Natural killer cell treated with Interleukin-12 subunit alpha and Interleukin-12 subunit beta and Interleukin-15 and Interleukin-18, amount 100 ng/mL, for 72 hours (primary cell): Measurements from ENCODE around the gene NEK10. TPM values are rescaled to one million over a fixed set of nuclear protein-coding genes. Genes with fewer than 3 reads are reported as not detected.

Source experiments
- ATAC-seq, 2 donors: fragments of 150-1000 bp; cut with Tn5 transposase in 1 of 2; sonication (Bioruptor Pico), chemical (Tn5 transposase) in 1 of 2; 2 replicates each; pipeline ENCODE4 v1.10.0; 2021
- DNase-seq: peaks from one replicate; pipeline ENCODE4 v3.0.0; 2022; ENCODE audit warnings: low spot score
- H3K27ac Mint-ChIP-seq, 2 donors: 1 replicate in 1 of 2; 2 replicates in 1 of 2; pipeline ENCODE4 v1.8.0; 2022; ENCODE audit warnings: mixed read lengths in 2 of 2, mild to moderate bottlenecking in 1 of 2, moderate library complexity in 1 of 2
- H3K27me3 Mint-ChIP-seq, 2 donors: 1 replicate in 1 of 2; 2 replicates in 1 of 2; pipeline ENCODE4 v1.8.0; 2022; ENCODE audit warnings: mixed read lengths in 2 of 2
- H3K36me3 Mint-ChIP-seq: one replicate; pipeline ENCODE4 v1.8.0; 2022; ENCODE audit warnings: mixed read lengths
- H3K4me1 Mint-ChIP-seq, 2 donors: 1 replicate in 1 of 2; 2 replicates in 1 of 2; pipeline ENCODE4 v1.8.0; 2022; ENCODE audit warnings: low read depth in 2 of 2, mixed read lengths in 2 of 2, mild to moderate bottlenecking in 1 of 2
- H3K4me3 Mint-ChIP-seq: one replicate; pipeline ENCODE4 v1.8.0; 2022; ENCODE audit warnings: mixed read lengths
- H3K9me3 Mint-ChIP-seq: 2 replicates; pipeline ENCODE4 v1.8.0; 2022; ENCODE audit warnings: mixed read lengths
- total RNA-seq, 2 donors: library from RNA; stranded (reverse); gene quantifications; one replicate each; pipeline ENCODE4 v1.2.3, GENCODE V29; 2022

NEK10 gene
- total RNA-seq, 2 donors from 2014 or later, result 1.1 to 4.0 TPM

DNA sequence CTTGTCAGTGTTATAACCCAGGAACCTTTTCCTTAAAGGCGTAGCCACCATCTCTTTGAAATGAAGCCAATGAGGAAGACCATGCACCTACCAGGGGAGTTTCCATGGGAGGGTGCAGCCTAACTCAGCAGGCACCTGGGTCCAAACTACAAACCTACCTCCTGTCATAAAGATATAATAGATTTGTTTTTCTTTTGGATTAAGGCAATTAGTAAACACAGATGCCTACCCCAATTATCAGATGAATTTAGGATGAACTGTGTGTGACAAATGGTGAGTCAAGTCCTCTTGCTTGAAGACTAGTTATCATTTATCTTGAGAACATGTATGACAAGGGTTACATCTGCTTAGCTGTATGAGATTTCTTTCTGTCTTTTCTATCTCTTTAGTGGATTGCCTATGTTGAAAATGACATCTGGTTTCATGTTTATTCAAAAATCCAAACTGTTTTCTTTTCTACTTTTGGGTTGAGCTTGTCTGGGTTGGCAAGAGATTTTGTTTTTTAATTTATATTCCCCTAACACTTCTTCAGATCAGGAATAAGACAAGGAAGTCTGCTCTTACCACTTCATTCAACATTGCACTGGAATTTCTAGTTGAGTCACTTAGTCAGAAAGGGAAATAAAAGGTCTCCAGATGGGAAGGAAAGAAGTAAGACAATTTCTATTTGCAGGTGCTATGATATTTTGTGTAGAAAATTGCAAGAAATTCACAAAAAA is 149.9 kb downstream of the NEK10 start:
- Mint-ChIP-seq H3K36me3 (no peaks in the 10 kb centered on the region), H3K4me3 (no peak overlapping the region), H3K4me1 (no peaks in the 10 kb centered on the region), H3K9me3 (peaks cover 16% of the 10 kb centered on the region), H3K27ac (no peak overlapping the region), H3K27me3 (no peaks in the 10 kb centered on the region)
- ATAC-seq (no peak), DNase-seq (no peak)

- Mint-ChIP-seq H3K9me3 (peaks cover 8% of the 10 kb centered on the region), H3K36me3 (no peaks in the 10 kb centered on the region), H3K4me3 (no peak overlapping the region), H3K27me3 (no peaks in the 10 kb centered on the region), H3K27ac (no peak overlapping the region), H3K4me1 (no peaks in the 10 kb centered on the region)
- no peak for ATAC-seq
- DNase-seq, result no peak
These were observed 152.1 kb downstream of the NEK10 start for GRCh38 chr3:27216955-27217552.

GRCh38 chr3:27216295-27216855 is 152.8 kb downstream of the NEK10 start:
- peaks cover 8% of the 10 kb centered on the region for H3K9me3 Mint-ChIP-seq
- ATAC-seq, result no peak
- no peak overlapping the region for H3K27ac Mint-ChIP-seq
- no peak for DNase-seq
- H3K4me1 Mint-ChIP-seq, result no peaks in the 10 kb centered on the region
- H3K36me3 Mint-ChIP-seq, result no peaks in the 10 kb centered on the region
- no peak overlapping the region for H3K4me3 Mint-ChIP-seq
- no peaks in the 10 kb centered on the region for H3K27me3 Mint-ChIP-seq

DNA sequence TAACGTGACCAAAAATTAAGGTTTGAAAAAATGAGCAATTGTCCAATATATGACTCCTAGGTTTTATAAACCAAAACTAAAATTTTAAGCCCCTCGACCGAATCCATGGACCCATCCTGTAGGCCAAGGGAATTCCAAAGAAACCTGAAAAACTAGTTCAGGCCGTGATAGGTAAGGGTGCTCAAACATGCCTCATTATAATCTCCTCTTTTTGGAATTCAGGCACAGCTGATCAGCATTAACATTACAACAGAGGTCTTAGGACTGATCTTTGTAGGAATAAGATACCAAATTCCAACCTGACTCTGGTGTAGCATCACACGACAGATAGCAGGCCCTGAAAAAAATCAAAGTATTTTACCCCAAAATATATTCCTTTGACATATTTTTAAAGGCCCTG is 155.7 kb downstream of the NEK10 start:
- no peaks in the 10 kb centered on the region for H3K27me3 Mint-ChIP-seq
- no peak for ATAC-seq
- H3K27ac Mint-ChIP-seq, result no peak overlapping the region
- DNase-seq, result no peak
- H3K4me1 Mint-ChIP-seq, result no peaks in the 10 kb centered on the region
- H3K4me3 Mint-ChIP-seq, result no peak overlapping the region
- H3K9me3 Mint-ChIP-seq, result peaks cover 8% of the 10 kb centered on the region
- no peaks in the 10 kb centered on the region for H3K36me3 Mint-ChIP-seq

- no peak for DNase-seq
- Mint-ChIP-seq H3K9me3 (peaks cover 3% of the 10 kb centered on the region), H3K4me3 (no peak overlapping the region), H3K27me3 (no peaks in the 10 kb centered on the region), H3K27ac (no peak overlapping the region), H3K4me1 (no peaks in the 10 kb centered on the region), H3K36me3 (no peaks in the 10 kb centered on the region)
- no peak for ATAC-seq
These were observed 159.4 kb downstream of the NEK10 start for GRCh38 chr3:27209617-27210264.

GRCh38 chr3:27208961-27209616 is 160.1 kb downstream of the NEK10 start:
- no peak overlapping the region for H3K27ac Mint-ChIP-seq

GRCh38 chr3:27202959-27203358 is 166.2 kb downstream of the NEK10 start:
- Mint-ChIP-seq H3K36me3 (no peaks in the 10 kb centered on the region), H3K4me1 (no peaks in the 10 kb centered on the region), H3K9me3 (peaks cover 2% of the 10 kb centered on the region), H3K27me3 (peaks cover 0 to 4% of the 10 kb centered on the region in 2 donors), H3K27ac (no peak overlapping the region), H3K4me3 (no peak overlapping the region)
- ATAC-seq (no peak), DNase-seq (no peak)

More at GRCh38 chr3:27208961-27209616, 160.1 kb downstream of the NEK10 start:
- Mint-ChIP-seq H3K4me3 (no peak overlapping the region), H3K9me3 (peaks cover 3% of the 10 kb centered on the region), H3K36me3 (no peaks in the 10 kb centered on the region), H3K27me3 (no peaks in the 10 kb centered on the region), H3K4me1 (no peaks in the 10 kb centered on the region)
- ATAC-seq (no peak), DNase-seq (no peak)

- peaks cover 0 to 7% of the 10 kb centered on the region in 2 donors for H3K27me3 Mint-ChIP-seq
- ATAC-seq (no peak), DNase-seq (no peak)
- H3K4me1 Mint-ChIP-seq, result no peaks in the 10 kb centered on the region
- no peak overlapping the region for H3K4me3 Mint-ChIP-seq
- H3K36me3 Mint-ChIP-seq, result no peaks in the 10 kb centered on the region
- no peaks in the 10 kb centered on the region for H3K9me3 Mint-ChIP-seq
- H3K27ac Mint-ChIP-seq, result no peak overlapping the region
These were observed 167.7 kb downstream of the NEK10 start for GRCh38 chr3:27201492-27201891.

GRCh38 chr3:27200721-27201489 is 168.3 kb downstream of the NEK10 start:
- H3K27me3 Mint-ChIP-seq, result peaks cover 0 to 7% of the 10 kb centered on the region in 2 donors
- DNase-seq (no peak), ATAC-seq (no peak)
- no peaks in the 10 kb centered on the region for H3K9me3 Mint-ChIP-seq
- no peak overlapping the region for H3K4me3 Mint-ChIP-seq
- no peak overlapping the region for H3K27ac Mint-ChIP-seq
- H3K36me3 Mint-ChIP-seq, result no peaks in the 10 kb centered on the region
- no peaks in the 10 kb centered on the region for H3K4me1 Mint-ChIP-seq

DNA sequence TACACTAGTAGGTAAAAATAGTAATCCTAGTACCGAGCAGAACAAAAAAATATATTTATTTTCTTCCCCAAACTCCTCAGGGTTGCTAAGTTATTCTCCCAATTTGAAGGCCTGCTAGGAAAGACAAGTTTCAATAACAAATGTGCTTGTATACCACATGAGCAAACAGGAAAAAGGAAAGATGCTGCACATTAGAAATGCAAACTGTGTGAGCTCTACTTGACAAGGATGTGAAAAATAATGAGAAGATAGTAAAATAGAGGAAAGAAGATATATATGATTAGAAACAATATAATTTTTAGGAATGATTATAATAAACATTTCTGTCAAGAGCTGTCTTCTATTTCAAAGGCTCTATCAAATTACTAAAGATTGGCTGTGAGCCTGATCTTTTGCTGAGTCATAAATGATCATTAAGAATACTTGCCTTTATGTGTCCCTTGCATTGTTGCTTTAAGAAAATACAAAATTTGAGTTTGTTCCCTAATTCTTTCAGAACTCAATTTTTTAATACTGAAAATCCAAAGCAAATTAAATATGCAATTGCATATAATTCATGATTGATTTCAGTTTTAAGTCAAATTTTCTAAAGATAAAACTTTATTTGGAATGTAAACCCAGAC is 174.2 kb downstream of the NEK10 start:
- Mint-ChIP-seq H3K4me1 (no peaks in the 10 kb centered on the region), H3K4me3 (no peak overlapping the region), H3K27me3 (peaks cover 0 to 7% of the 10 kb centered on the region in 2 donors), H3K9me3 (no peaks in the 10 kb centered on the region), H3K36me3 (no peaks in the 10 kb centered on the region), H3K27ac (no peak overlapping the region)
- DNase-seq (no peak), ATAC-seq (no peak)

DNA sequence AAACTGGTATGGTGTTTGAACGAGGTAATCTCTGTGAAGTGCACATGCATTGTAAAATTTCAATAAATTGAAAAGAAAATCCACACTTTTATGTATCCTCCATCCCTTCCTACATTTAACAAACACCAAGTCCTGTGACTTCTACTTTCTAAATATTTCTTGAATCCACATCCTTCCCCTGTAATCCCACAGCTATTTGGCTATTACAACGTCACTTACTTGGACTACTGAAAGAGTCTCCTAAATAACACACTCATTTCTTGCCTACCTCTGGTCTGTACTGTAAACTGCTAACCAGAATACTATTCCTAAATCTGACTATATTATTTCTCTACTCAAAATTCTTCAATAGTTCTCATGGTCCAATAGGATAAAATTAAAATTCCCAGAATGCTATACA is 176.1 kb downstream of the NEK10 start:
- Mint-ChIP-seq H3K36me3 (no peaks in the 10 kb centered on the region), H3K27me3 (peaks cover 0 to 4% of the 10 kb centered on the region in 2 donors), H3K9me3 (no peaks in the 10 kb centered on the region), H3K4me1 (no peaks in the 10 kb centered on the region), H3K4me3 (no peak overlapping the region), H3K27ac (no peak overlapping the region)
- no peak for DNase-seq
- no peak for ATAC-seq

DNA sequence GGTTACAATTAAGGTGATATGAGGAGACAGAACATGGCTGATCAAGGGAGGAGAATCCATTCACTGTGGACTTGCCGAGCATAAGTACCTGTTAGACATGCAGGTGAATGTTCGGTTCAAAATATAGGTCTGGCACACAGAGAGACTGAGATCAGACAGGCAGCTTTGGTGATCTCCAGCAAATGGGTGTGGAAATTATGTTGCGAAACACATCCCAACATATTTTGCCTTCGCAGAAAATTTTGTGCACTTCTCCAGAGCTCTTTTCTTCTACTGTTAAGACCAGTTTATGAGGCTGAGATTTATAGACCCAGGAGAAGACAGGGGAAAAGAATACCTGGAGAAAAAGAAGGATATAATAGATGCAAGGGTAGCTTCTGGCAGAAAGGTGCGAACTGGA is 183.2 kb downstream of the NEK10 start:
- H3K27me3 Mint-ChIP-seq, result peaks cover 3 to 8% of the 10 kb centered on the region in 2 donors
- H3K36me3 Mint-ChIP-seq, result no peaks in the 10 kb centered on the region
- DNase-seq (no peak), ATAC-seq (no peak)
- H3K4me3 Mint-ChIP-seq, result no peak overlapping the region
- no peaks in the 10 kb centered on the region for H3K9me3 Mint-ChIP-seq
- H3K4me1 Mint-ChIP-seq, result no peaks in the 10 kb centered on the region
- H3K27ac Mint-ChIP-seq, result no peak overlapping the region
